Panc1 (cell line): ENCODE data around the gene DSCAM. TPM values are rescaled to one million over a fixed set of nuclear protein-coding genes. Genes with fewer than 3 reads are reported as not detected.

Experiments
- ATAC-seq: fragments of 200-7000 bp; cut with Tn5 transposase; 2 replicates; pipeline ENCODE4 v1.9.1; 2020; ENCODE audit warnings: mild to moderate bottlenecking, moderate library complexity
- BruUV-seq: library from RNA; stranded (reverse); fragments of 400-500 nt; replicated peaks from 2 replicates; lab custom pipeline; 2021; lab: Mats Ljungman, UMichigan
- CTCF ChIA-PET: fragments of 300-600 bp; sonication (Branson Sonifier 250); formaldehyde crosslinking; loops from one replicate; lab custom pipeline; 2022; ENCODE audit warnings: antibody characterized with exemption; lab: Charles Lee
- POLR2A ChIA-PET: fragments of 300-600 bp; sonication (Branson Sonifier 250); formaldehyde crosslinking; loops from one replicate; lab custom pipeline; 2022; ENCODE audit warnings: antibody characterized with exemption; lab: Charles Lee
- DNase-seq: peaks from one replicate; pipeline ENCODE4 v3.0.0-alpha.2; 2010; ENCODE audit warnings: low read depth, low spot score
- H3K27ac ChIP-seq: 2 replicates; pipeline ENCODE4 v1.5.1; 2011; ENCODE audit warnings: mild to moderate bottlenecking, low read length, inconsistent platforms
- H3K27me3 ChIP-seq: fragments of 200-500 bp; sonication (Bioruptor generic); 2 replicates; pipeline ENCODE4 v1.6.0; 2014; ENCODE audit warnings: low read length, inconsistent platforms; ENCODE audit not compliant: control insufficient read depth, insufficient read depth
- H3K36me3 ChIP-seq: fragments of 200-500 bp; sonication (Bioruptor generic); 2 replicates; pipeline ENCODE4 v1.5.1; 2014; ENCODE audit warnings: inconsistent platforms, mild to moderate bottlenecking, low read length, moderate library complexity; ENCODE audit not compliant: control insufficient read depth, insufficient read depth
- H3K4me1 ChIP-seq: 2 replicates; pipeline ENCODE4 v1.5.1; 2011; ENCODE audit warnings: inconsistent platforms, mild to moderate bottlenecking, low read length, moderate library complexity; ENCODE audit not compliant: control insufficient read depth, insufficient read depth
- H3K4me3 ChIP-seq, 2 experiments: 2 replicates each; pipeline ENCODE4 v1.5.1; 2011 to 2012; ENCODE audit warnings: low read depth in 2 of 2, low read length in 2 of 2, mild to moderate bottlenecking in 2 of 2, inconsistent platforms in 1 of 2, moderate library complexity in 1 of 2
- H3K9me3 ChIP-seq: fragments of 200-500 bp; sonication (Bioruptor generic); 2 replicates; pipeline ENCODE4 v1.5.1; 2014; ENCODE audit warnings: low read depth, mild to moderate bottlenecking, inconsistent platforms, low read length, moderate library complexity; ENCODE audit not compliant: control insufficient read depth, insufficient read depth
- CTCF ChIP-seq: fragments of 450-650 bp; IDR thresholded peaks from 2 replicates; pipeline ENCODE4 v1.5.1; 2017; ENCODE audit warnings: mild to moderate bottlenecking
- POLR2AphosphoS5 ChIP-seq: IDR thresholded peaks from 2 replicates; pipeline ENCODE4 v1.6.1; 2012; ENCODE audit warnings: mild to moderate bottlenecking, low read depth, low read length, moderate library complexity
- SIN3A ChIP-seq: IDR thresholded peaks from 2 replicates; pipeline ENCODE4 v1.6.1; 2012; ENCODE audit warnings: low read depth, mild to moderate bottlenecking, low read length, moderate library complexity, borderline replicate concordance; ENCODE audit not compliant: insufficient read depth
- TCF7L2 ChIP-seq: IDR thresholded peaks from 2 replicates; pipeline ENCODE4 v1.6.1; 2011; ENCODE audit warnings: mild to moderate bottlenecking, low read depth, low read length, inconsistent platforms
- in situ Hi-C: cut with HindIII; loops from 2 replicates; pipeline ENCODE4 v1.10.0; 2016; ENCODE audit warnings: low sequenced_read_pairs, low pct_unique_long_range_greater_than_20kb
- intact Hi-C: fragments of 100-400 bp; cut with micrococcal nuclease; formaldehyde crosslinking; loops from one replicate; pipeline ENCODE4 v1.10.0; 2022; ENCODE audit not compliant: unreplicated experiment
- total RNA-seq: library from RNA; stranded (reverse); gene quantifications from one replicate; pipeline ENCODE4 v1.2.1, GENCODE V29; 2021; ENCODE audit not compliant: unreplicated experiment
- TF ChIP-seq, protein P1 (sequence below), 2 experiments: IDR thresholded peaks; 2 replicates each; pipeline ENCODE4 v1.6.1; 2011 to 2012; ENCODE audit warnings: low read depth in 2 of 2, control low read depth in 1 of 2, low read length in 1 of 2, mild to moderate bottlenecking in 1 of 2, moderate library complexity in 1 of 2; ENCODE audit not compliant: insufficient read depth in 1 of 2

Gene DSCAM
- total RNA-seq, 1 experiment from 2014 or later: not detected

DNA sequence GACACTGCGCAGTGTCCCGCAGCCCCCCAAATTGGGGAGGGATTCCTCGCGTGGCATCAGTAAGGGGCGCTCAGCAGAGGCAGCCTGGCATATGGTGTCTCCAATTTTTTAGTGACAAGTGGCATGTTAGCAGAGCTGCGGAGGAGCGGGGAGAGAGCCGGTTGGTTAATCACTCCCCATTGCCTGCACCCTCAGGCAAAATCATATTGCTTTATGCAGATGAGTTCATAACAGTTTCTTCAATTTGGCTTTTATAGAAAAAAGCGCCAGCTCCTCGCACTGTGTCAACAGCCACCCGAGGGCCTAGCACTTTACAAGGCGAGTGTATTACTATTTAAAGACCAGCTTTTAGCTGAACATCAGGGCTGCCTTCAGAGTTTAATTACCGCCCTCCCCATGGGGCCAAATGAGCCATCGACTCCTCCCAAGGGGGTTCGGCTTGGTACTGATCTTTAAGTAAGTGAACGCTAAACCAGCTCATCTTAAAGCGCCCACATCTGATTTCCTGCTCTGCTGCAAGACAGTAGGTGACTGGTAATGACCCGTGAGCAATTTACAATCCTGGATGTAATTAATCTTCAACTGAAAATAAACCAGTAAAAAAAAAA, 298.9 kb downstream of the DSCAM start:
- intact Hi-C loops (no loop called here), in situ Hi-C loops (no loop called here)
- BruUV-seq: no TSS peak
- ChIA-PET POLR2A (no interaction called here), CTCF (no interaction called here)
- no peak overlapping the region for H3K4me3 ChIP-seq
- ATAC-seq: no peak
- no peaks in the 10 kb centered on the region for H3K36me3 ChIP-seq
- H3K4me1 ChIP-seq: no peaks in the 10 kb centered on the region
- H3K9me3 ChIP-seq: no peaks in the 10 kb centered on the region
- TF ChIP-seq POLR2AphosphoS5 (no peak), CTCF (no peak), SIN3A (no peak), TCF7L2 (no peak)
- TF ChIP-seq, protein P1, sequence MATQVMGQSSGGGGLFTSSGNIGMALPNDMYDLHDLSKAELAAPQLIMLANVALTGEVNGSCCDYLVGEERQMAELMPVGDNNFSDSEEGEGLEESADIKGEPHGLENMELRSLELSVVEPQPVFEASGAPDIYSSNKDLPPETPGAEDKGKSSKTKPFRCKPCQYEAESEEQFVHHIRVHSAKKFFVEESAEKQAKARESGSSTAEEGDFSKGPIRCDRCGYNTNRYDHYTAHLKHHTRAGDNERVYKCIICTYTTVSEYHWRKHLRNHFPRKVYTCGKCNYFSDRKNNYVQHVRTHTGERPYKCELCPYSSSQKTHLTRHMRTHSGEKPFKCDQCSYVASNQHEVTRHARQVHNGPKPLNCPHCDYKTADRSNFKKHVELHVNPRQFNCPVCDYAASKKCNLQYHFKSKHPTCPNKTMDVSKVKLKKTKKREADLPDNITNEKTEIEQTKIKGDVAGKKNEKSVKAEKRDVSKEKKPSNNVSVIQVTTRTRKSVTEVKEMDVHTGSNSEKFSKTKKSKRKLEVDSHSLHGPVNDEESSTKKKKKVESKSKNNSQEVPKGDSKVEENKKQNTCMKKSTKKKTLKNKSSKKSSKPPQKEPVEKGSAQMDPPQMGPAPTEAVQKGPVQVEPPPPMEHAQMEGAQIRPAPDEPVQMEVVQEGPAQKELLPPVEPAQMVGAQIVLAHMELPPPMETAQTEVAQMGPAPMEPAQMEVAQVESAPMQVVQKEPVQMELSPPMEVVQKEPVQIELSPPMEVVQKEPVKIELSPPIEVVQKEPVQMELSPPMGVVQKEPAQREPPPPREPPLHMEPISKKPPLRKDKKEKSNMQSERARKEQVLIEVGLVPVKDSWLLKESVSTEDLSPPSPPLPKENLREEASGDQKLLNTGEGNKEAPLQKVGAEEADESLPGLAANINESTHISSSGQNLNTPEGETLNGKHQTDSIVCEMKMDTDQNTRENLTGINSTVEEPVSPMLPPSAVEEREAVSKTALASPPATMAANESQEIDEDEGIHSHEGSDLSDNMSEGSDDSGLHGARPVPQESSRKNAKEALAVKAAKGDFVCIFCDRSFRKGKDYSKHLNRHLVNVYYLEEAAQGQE (IDR thresholded peaks at IDR 0.05; ENCODE audit: insufficient read depth in 1 of 2, low read depth in 2 of 2, low read length in 1 of 2): no peak
- no peaks in the 10 kb centered on the region for H3K27me3 ChIP-seq
- no peak for DNase-seq
- no peak overlapping the region for H3K27ac ChIP-seq

GRCh38 chr21:40546647-40547046, 300.3 kb downstream of the DSCAM start:
- no TSS peak for BruUV-seq
- intact Hi-C loops: no loop called here
- H3K27ac ChIP-seq: no peak overlapping the region
- in situ Hi-C loops: no loop called here
- H3K9me3 ChIP-seq: no peaks in the 10 kb centered on the region
- H3K4me1 ChIP-seq: no peaks in the 10 kb centered on the region
- H3K27me3 ChIP-seq: no peaks in the 10 kb centered on the region
- DNase-seq (no peak), ATAC-seq (no peak)
- POLR2A ChIA-PET: no interaction called here
- H3K36me3 ChIP-seq: no peaks in the 10 kb centered on the region
- no peak overlapping the region for H3K4me3 ChIP-seq
- TF ChIP-seq, protein P1 (IDR thresholded peaks at IDR 0.05; ENCODE audit: insufficient read depth in 1 of 2, low read depth in 2 of 2, low read length in 1 of 2): no peak
- TF ChIP-seq CTCF (no peak), SIN3A (no peak), POLR2AphosphoS5 (no peak), TCF7L2 (no peak)
- CTCF ChIA-PET: no interaction called here
